Common myeloid progenitor, CD34-positive (primary cell): ENCODE data around the gene CNN1.

ENCODE experiments used
- CTCF ChIA-PET: fragments of 350-600 bp; sonication (Branson Sonifier 250); formaldehyde crosslinking; loops from one replicate; lab custom pipeline; 2021; ENCODE audit warnings: antibody characterized with exemption; lab: Charles Lee
- POLR2A ChIA-PET: fragments of 350-600 bp; sonication (Branson Sonifier 250); formaldehyde crosslinking; loops from one replicate; lab custom pipeline; 2021; ENCODE audit warnings: antibody characterized with exemption; lab: Charles Lee
- DNase-seq, 3 donors: peaks; one replicate each; pipeline versions ENCODE4 v3.0.0 to v3.0.0-alpha.2; 2013
- H3K27ac ChIP-seq, 2 experiments: 1 replicate in 1 of 2; 2 replicates in 1 of 2; pipeline ENCODE4 v1.7.0; 2013; ENCODE audit warnings: inconsistent platforms in 2 of 2, low read length in 2 of 2, mild to moderate bottlenecking in 2 of 2, low read depth in 1 of 2, moderate library complexity in 1 of 2; ENCODE audit not compliant: severe bottlenecking in 2 of 2, insufficient read depth in 1 of 2, poor library complexity in 1 of 2
- H3K27me3 ChIP-seq, 5 experiments: replicated peaks in 2 of 5; 1 replicate in 3 of 5; 2 replicates in 2 of 5; pipeline versions ENCODE4 v1.6.1 to v1.7.0; 2013; ENCODE audit warnings: low read length in 4 of 5, mild to moderate bottlenecking in 2 of 5, moderate library complexity in 2 of 5, inconsistent platforms in 1 of 5; ENCODE audit not compliant: insufficient read depth in 5 of 5, control insufficient read depth in 4 of 5
- H3K36me3 ChIP-seq, 4 experiments: 1 replicate in 2 of 4; 2 replicates in 2 of 4; pipeline versions ENCODE4 v1.6.1 to v1.7.0; 2013; ENCODE audit warnings: low read length in 3 of 4, control low read depth in 1 of 4, mild to moderate bottlenecking in 1 of 4; ENCODE audit not compliant: control insufficient read depth in 4 of 4, insufficient read depth in 4 of 4
- H3K4me1 ChIP-seq, 4 experiments: 1 replicate in 3 of 4; 2 replicates in 1 of 4; pipeline versions ENCODE4 v1.6.1 to v1.7.1; 2013; ENCODE audit warnings: low read length in 3 of 4, mild to moderate bottlenecking in 3 of 4, control low read depth in 1 of 4, inconsistent platforms in 1 of 4, moderate library complexity in 1 of 4; ENCODE audit not compliant: control insufficient read depth in 4 of 4, insufficient read depth in 4 of 4; ENCODE audit errors: control extremely low read depth in 1 of 4
- H3K4me3 ChIP-seq, 7 experiments: 1 replicate in 4 of 7; 2 replicates in 3 of 7; pipeline versions ENCODE4 v1.5.1 to v1.7.0; 2013; ENCODE audit warnings: mild to moderate bottlenecking in 7 of 7, low read length in 6 of 7, moderate library complexity in 6 of 7, inconsistent platforms in 2 of 7, low read depth in 2 of 7, control low read depth in 1 of 7; ENCODE audit not compliant: insufficient read depth in 4 of 7, control insufficient read depth in 1 of 7; ENCODE audit errors: extremely low read depth in 1 of 7
- H3K9me3 ChIP-seq, 5 experiments: 1 replicate in 4 of 5; 2 replicates in 1 of 5; pipeline versions ENCODE4 v1.6.1 to v1.7.1; 2013; ENCODE audit warnings: low read length in 4 of 5, mild to moderate bottlenecking in 2 of 5, inconsistent platforms in 1 of 5, low read depth in 1 of 5, moderate library complexity in 1 of 5; ENCODE audit not compliant: control insufficient read depth in 4 of 5, insufficient read depth in 2 of 5; ENCODE audit errors: control extremely low read depth in 1 of 5
- WGBS: methylation state at CpG from one replicate; pipeline ENCODE4 v1.1.5; 2013; ENCODE audit not compliant: insufficient coverage; 5-methylcytosine and 5-hydroxymethylcytosine counted together

Gene CNN1

GRCh38 chr19:11554160-11554559 lies 15.5 kb downstream of the CNN1 start:
- WGBS, result 95% methylated on average over 12 of the region's 12 CpGs
- POLR2A ChIA-PET, result no interaction called here
- Histone ChIP-seq H3K4me1 (peaks cover 0 to 12% (median 11%) of the 10 kb centered on the region in 4 experiments), H3K9me3 (no peaks in the 10 kb centered on the region), H3K27me3 (no peaks in the 10 kb centered on the region), H3K36me3 (peaks cover 6 to 33% (median 19%) of the 10 kb centered on the region in 4 experiments), H3K4me3 (no peak overlapping the region), H3K27ac (no peak overlapping the region)
- DNase-seq, result no peak
- CTCF ChIA-PET, result no interaction called here

DNA sequence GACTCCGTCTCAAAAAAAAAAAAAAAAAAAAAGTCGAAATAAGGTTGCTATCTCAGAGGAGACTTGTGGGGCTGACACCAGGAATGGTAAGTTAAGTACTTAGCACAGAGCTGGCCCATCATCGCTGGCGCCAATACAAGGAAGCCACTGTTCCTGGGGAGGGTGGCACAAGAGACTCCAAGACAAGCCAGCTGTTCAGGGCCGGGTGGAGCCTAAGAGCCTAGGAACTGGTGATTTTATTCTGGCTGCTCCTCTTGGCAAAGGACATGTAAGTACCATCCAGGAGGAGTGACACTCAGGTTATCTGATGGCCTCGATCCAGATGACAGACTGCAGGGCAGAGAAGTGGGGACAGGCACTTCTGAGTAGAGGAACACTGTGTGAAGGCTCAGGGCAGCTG lies 16.6 kb downstream of the CNN1 start:
- CTCF ChIA-PET, result interaction anchor here (0.6 to 1.3 kb wide), 3 partner anchors 9 to 34 kb away, joined by 3 read pairs; no protein-coding TSS in a partner anchor

DNA sequence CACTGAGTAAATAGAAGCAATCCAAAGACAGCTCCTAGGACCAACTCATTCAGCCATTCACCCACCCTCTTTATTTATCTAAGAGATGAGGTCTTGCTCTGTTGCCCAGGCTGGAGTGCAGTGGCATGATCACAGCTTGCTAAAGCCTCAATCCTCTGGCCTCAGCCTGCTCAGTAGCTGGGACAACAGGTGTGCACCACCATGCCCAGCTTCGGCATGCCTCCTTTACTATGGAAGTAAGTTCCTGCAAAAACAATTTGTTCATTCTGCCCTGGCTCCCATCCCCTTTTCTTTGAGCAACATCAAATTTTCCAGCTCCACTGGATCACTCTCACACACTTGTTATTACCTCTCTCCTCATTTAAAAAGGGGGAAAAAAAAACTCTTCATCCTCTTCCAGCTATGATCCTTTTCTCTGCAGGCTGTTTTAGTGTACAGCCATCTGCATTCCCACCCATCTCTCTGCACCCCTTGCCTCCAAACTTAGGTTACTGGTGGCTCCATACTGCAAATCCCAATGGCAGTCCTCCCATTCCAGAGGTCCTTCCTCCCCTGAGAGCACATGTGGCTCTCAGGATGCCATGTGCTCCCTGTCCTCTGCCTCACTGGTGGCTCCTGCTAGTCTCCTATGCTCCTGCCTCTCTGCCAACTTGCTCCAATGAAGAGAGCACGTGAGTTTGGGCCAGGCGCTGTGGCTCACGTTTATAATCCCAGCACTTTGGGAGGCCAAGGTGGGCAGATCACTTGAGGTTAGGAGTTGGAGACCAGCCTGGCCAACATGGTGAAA lies 18.2 kb downstream of the CNN1 start:
- Histone ChIP-seq H3K27ac (no peak overlapping the region), H3K4me1 (peaks cover 0 to 28% (median 20%) of the 10 kb centered on the region in 4 experiments), H3K36me3 (peaks cover 6 to 33% (median 19%) of the 10 kb centered on the region in 4 experiments), H3K4me3 (no peak overlapping the region), H3K27me3 (no peaks in the 10 kb centered on the region), H3K9me3 (no peaks in the 10 kb centered on the region)
- POLR2A ChIA-PET, result no interaction called here
- CTCF ChIA-PET, result interaction anchor here (0.9 to 8.7 kb wide), 3 partner anchors 11 to 33 kb away, joined by 3 to 109 read pairs (median 8); no protein-coding TSS in a partner anchor
- WGBS, result 83% methylated on average over 4 of the region's 4 CpGs
- no peak for DNase-seq

More for the DNA sequence above, 16.6 kb downstream of the CNN1 start:
- Histone ChIP-seq H3K27me3 (no peaks in the 10 kb centered on the region), H3K36me3 (peaks cover 6 to 33% (median 19%) of the 10 kb centered on the region in 4 experiments), H3K27ac (no peak overlapping the region), H3K4me1 (peaks cover 0 to 20% (median 18%) of the 10 kb centered on the region in 4 experiments), H3K4me3 (no peak overlapping the region), H3K9me3 (no peaks in the 10 kb centered on the region)
- 95% methylated on average over 4 of the region's 6 CpGs for WGBS
- POLR2A ChIA-PET, result no interaction called here
- DNase-seq, result no peak

GRCh38 chr19:11558881-11559828 lies 20.5 kb downstream of the CNN1 start, which contains the start of gene ELOF1:
TSS of gene ELOF1 (minus strand) at chr19:11559230. CDS start at chr19:11554347, 4,883 bp downstream.
- no peaks in the 10 kb centered on the region for H3K9me3 ChIP-seq
- H3K36me3 ChIP-seq, result peaks cover 2 to 11% (median 5%) of the 10 kb centered on the region in 4 experiments
- ChIA-PET POLR2A (interaction anchor here (0.6 to 1.0 kb wide), 3 partner anchors 19 to 1195 kb away, joined by 3 to 5 read pairs (median 4); no protein-coding TSS in a partner anchor), CTCF (interaction anchor here (0.8 to 8.7 kb wide), 7 partner anchors 9 to 141 kb away, joined by 3 to 109 read pairs (median 6); partner anchors contain the start of gene CNN1)
- H3K4me3 ChIP-seq, result peak within 1 kb of the TSS; percentile 72 to 95 (median 88)
- H3K27ac ChIP-seq, result peak within 1 kb of the TSS in 1 of 2 experiments; percentile 76
- no peaks in the 10 kb centered on the region for H3K27me3 ChIP-seq
- DNase-seq, result peak; percentile 97 to 98 (median 98)
- WGBS, result 4% methylated on average over 51 of the region's 57 CpGs
- peaks cover 0 to 31% (median 21%) of the 10 kb centered on the region in 4 experiments for H3K4me1 ChIP-seq

GRCh38 chr19:11560404-11561051 lies 21.9 kb downstream of the CNN1 start:
- Histone ChIP-seq H3K4me1 (peaks cover 0 to 33% (median 23%) of the 10 kb centered on the region in 4 experiments), H3K36me3 (peaks cover under 1 to 3% (median 3%) of the 10 kb centered on the region in 4 experiments), H3K9me3 (no peaks in the 10 kb centered on the region), H3K4me3 (peak overlapping the region in 1 of 7 experiments; percentile 45), H3K27ac (peak overlapping the region in 1 of 2 experiments; percentile 76), H3K27me3 (no peaks in the 10 kb centered on the region)
- 18% methylated on average over 8 of the region's 9 CpGs for WGBS
- POLR2A ChIA-PET, result interaction anchor here (0.6 kb wide), 1 partner anchor 135 kb away, joined by 4 read pairs; no protein-coding TSS in a partner anchor
- CTCF ChIA-PET, result interaction anchor here (0.6 to 8.7 kb wide), 13 partner anchors 8 to 140 kb away, joined by 3 to 109 read pairs (median 4); no protein-coding TSS in a partner anchor
- peak; percentile 91 to 94 (median 93) for DNase-seq

DNA sequence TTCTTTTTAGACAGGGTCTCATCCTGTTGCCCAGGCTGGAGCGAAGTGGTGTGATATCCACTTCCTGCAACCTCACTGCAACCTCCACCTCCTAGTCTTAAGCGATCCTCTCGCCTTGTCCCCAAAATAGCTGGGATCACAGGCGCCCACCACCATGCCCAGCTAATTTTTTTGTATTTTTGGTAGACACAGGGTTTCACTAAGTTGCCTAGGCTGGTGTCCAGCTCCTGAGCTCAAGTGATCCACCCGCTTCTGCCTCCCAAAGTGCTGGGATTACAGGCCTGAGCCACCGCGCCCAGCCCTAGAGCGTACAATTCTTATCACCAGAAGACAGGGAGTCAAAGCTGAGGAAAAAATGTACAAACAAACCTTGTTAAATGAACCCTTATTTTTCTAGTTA lies 24.9 kb downstream of the CNN1 start:
- 89% methylated on average over 7 of the region's 8 CpGs for WGBS
- POLR2A ChIA-PET, result no interaction called here
- Histone ChIP-seq H3K27me3 (no peaks in the 10 kb centered on the region), H3K4me1 (peaks cover 0 to 36% (median 24%) of the 10 kb centered on the region in 4 experiments), H3K4me3 (no peak overlapping the region), H3K36me3 (no peaks in the 10 kb centered on the region), H3K27ac (peak overlapping the region in 1 of 2 experiments; percentile 61), H3K9me3 (no peaks in the 10 kb centered on the region)
- CTCF ChIA-PET, result interaction anchor here (0.6 to 8.7 kb wide), 4 partner anchors 15 to 141 kb away, joined by 3 to 109 read pairs (median 4); no protein-coding TSS in a partner anchor
- no peak for DNase-seq
